HCEC 1CT (cell line): ENCODE results near the gene AGAP1.

Experiments
- DNase-seq: peaks from one replicate; pipeline ENCODE4 v3.0.0-alpha.2; 2017

Gene AGAP1

DNA sequence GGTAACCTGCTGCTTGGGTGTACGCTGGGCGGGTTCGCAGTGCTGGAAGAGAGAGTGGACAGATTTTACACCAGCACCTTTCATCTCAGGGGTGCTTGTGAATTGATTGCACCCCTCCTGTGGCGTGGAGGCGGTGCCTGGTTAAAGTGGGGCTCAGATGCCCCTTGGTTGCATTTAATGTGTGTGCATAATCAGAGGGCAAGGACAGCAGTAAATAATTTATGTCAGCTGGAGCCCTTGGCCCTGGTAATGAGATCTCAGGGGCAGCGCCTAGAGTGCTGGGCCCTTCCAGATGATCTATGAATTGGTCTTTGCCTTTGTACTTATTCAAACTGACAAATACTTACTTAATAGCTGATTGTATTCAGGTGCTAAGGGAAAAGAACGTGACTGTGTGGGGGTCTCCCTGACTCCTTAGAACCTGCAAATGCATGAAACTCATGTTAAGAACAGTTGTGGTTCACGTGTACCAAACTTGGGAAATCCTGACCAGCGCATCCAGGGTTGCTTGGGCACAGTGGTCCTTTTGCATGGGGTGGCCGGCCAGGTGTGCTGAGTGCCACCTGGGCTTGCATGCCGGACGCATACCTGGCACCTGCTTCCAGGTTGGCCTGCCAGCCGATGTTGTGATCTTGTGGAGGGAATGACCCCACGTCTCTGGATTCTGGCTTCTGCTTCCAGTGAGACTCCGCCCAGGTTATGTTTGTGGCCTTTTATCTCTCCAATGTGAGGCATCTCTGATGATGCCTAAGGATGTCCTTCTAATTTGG lies 118.5 kb downstream of the AGAP1 start:
- no peak for DNase-seq

DNA sequence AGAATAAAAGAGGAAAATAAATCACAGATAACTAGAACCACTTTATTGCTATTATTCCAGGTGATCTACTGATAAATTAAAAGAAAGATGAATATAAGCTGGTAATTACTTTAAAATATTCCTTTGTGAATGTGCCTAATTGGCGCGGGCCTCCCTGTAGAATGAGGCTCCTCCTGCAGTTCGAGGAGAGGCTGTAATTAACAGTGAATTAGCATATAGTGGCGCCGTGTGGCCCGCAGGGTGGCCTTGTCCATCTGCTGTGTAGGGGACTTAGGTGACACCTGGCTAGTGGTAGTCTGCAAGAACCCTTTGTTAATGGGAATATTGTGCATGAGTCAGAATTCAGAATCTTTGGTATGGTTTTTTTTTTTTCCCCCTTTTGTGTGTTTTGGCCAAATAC lies 119.8 kb downstream of the AGAP1 start:
- no peak for DNase-seq

DNA sequence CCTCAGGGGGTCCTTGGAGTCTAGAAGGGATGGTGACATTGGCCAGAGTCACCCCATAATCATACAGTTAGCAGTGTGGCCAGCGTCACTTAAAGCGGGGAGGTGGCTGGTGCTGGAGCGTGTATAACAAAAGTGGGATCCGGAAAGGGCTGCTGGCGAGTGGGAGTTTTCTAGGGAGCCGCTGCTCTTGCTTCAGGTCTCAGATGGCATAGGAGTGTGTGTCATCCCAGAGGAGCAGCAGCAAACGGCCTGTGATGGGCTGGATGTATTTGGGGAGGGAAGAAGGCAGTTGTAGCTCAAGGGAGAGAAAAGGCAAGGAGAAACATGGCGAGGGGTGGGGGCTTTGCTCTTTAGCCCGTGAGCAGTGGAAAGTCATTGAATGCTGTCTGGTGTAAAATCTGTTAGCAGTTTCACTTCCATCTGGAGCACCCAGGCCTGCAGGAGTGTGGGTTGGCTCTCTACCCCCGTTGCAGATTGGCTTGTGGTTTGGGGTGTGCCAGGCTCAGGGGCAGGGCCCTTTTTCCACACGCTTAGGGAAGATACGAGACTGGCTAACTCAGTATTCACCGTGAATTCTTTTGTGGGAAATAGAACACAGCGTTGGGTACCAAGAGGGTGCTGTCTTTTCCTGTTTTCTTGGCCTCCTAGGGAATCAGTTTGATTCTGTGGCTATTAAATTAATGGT lies 120.5 kb downstream of the AGAP1 start:
- no peak for DNase-seq

DNA sequence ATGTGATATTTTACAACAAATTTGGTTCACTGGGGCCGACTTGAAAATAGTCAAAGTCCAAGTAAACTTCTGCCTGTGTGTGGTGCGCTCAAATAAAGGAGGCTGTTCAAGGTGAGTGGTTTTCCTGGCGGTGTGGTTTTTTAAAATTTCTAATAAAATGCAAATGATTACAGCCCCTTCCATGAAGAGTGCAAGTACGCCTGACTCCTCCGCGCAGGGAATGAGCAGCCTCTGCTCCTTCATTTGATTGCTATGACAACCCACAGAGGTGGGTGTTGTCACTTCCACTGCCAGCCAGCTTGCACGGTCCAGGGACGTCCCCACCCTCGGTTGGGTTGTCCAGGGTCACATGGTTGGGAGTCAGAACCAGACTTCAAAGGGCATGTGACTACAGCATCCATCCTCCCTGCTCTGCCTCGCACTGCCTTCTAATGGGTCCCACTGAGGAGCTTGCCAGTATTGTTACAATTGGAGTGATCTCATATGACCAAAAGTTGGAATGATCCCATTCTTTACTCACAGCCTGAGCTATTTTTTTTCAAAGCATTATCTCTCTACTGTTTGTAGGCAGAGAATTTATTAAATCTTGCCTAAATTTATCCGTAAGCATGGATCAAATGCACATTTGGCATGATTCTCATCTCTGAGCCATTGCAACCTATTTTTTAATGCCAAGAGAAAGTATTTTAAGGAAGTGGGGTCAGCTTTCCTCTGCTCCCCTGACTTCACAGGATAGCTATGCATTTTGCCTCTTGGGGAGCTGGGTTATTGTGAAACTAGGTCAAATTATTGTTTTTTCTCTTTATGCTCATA lies 121.3 kb downstream of the AGAP1 start:
- DNase-seq, result peak; percentile 89

DNA sequence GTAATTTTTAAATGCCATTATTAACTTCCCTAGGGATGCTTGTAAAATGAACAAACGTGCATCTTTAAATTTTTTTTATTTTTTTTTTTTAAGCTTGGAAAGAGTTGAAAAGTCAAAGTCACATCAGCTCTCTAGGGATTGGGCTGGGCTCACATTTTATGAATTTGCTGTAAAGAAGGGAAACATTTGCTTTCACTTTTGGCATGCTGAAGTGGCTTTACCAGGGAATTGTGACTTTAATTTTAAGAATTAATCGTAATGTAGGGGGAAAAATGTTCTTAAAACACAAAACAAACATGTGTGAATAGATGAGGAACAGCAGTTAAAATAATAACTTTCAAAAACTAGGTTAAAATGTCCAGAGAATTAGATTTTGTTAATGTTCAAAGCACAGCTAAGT lies 123.0 kb downstream of the AGAP1 start:
- DNase-seq, result no peak

DNA sequence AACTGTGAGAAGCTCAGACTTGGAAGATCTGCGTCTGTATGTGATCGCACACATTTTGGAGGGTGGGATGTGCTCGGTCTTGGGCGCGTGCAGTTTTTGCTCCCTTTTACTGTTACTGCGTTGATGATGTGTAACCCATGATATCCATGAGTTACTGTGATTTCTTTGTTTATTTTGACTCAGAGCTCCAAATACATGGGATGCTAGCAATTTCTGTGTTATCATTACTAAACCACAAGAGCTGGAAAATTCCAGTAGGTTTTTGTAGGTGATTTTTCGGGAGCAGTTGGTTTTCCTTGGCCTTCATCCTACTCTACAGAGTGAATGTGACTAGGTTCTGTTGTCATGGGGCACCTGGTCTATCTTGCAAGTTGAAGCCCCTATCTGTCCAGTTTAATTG lies 124.2 kb downstream of the AGAP1 start:
- peak; percentile 70 for DNase-seq

GRCh38 chr2:235619544-235619943 lies 125.7 kb downstream of the AGAP1 start:
- no peak for DNase-seq

DNA sequence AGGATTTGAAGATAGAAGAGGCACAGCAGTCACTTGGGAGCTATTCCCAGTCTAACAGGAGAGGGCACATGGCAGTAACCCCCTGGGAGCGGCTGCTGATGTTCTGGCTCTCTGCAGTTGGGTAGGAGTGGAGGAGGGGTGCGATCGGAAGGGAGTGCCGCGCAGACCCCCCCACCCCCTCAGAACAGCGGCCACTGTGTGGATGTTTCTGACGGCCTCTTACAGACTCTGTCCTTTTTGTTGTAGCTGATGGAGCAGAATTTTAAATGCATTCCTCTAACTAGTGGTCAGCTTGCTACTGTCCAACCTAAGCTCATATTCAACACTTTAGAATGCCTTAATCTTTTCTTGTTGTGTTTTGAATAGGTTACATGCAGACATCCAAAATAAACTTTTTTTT lies 127.9 kb downstream of the AGAP1 start:
- DNase-seq, result no peak

DNA sequence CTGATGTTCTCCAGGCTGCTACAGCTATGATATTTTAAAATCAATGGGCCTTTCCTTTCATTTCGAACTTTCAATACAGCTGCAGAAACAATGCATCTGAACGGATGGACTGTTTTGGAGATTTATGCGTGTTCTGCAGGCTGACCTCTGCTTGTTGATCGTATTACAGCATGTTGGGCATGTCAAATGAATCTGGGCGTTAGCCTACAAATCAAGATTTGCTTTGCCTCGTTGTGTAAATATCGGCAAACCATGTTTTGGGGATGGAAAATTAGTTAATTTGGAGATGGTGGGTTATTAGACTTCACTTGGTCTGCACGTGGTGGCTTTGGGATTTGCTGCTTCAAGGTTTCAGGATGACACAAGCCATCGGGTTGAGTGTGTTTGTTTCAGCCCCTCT lies 129.3 kb downstream of the AGAP1 start:
- DNase-seq, result no peak

- no peak for DNase-seq
These were observed 129.9 kb downstream of the AGAP1 start for GRCh38 chr2:235623752-235624151.

GRCh38 chr2:235626658-235627057 lies 132.8 kb downstream of the AGAP1 start:
- DNase-seq, result no peak

GRCh38 chr2:235627682-235628081 lies 133.8 kb downstream of the AGAP1 start:
- no peak for DNase-seq

- no peak for DNase-seq
These were observed 137.0 kb downstream of the AGAP1 start for GRCh38 chr2:235630718-235631296.

GRCh38 chr2:235634435-235635158 lies 140.8 kb downstream of the AGAP1 start:
- peak; percentile 70 for DNase-seq

- DNase-seq, result no peak
These were observed 142.7 kb downstream of the AGAP1 start for GRCh38 chr2:235636546-235636945.

GRCh38 chr2:235637896-235638295 lies 144.1 kb downstream of the AGAP1 start:
- DNase-seq, result no peak

DNA sequence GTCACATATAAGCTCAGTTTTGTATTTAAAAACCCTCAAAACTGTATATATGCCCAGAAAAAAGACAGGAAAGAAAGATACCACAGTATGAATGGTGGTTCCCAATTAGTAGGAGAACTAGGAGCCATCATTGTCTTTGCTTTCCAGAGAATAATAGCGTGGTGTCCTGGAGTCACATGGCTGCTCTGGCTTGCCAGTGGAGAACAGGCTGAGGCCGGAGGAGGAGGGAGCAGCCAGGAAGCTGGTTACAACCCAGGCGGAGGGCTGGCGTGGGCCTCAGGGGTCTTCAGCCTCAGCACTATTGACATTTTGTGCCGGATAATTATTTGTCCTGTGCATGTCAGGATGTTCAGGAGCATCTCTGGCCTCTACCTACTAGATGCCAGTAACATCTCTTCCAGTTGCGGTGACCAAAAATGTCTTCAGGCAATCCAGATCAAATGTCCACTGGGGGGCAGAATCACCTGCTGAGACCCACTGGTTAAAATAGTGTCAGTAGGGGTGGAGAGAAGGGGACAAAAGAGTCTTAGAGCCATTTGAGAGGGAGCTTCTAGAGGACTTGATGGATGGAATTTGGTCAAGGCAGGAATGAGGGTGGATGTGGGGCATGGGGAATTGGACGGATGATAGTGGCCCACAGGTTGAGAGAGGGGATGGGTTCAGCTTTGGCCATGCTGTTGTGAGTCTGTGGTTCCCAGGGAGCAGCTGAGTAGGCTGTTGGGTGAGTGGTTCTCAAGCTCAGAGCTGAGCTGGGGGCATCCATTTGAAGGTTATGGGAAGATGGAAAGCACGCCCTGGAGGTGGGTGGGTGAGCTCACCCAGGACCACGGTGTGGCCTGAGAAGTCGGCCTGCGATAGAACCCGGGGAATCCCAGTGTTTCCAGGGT lies 144.9 kb downstream of the AGAP1 start:
- DNase-seq, result no peak

GRCh38 chr2:235639428-235639773 lies 145.6 kb downstream of the AGAP1 start:
- DNase-seq, result peak; percentile 86

DNA sequence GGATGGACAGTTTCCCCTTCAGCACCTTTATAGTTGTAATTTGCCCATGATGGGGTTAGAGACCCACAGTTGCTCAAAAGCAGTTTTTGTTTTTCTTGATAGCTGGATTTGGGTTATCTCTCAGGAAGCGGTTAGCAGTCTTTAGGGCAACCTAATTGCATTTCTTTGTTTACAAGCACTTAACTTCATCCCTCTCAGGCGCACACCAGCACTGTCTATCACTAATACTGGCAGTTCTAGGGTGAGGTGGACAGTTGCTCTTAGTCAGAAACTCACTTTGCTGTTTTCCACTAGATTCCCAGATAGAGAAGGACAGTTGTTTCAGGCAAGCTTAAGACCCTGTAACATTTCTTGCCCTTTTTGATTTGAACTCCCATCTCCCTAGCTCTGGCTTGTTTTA lies 146.0 kb downstream of the AGAP1 start:
- no peak for DNase-seq

GRCh38 chr2:235640377-235640776 lies 146.5 kb downstream of the AGAP1 start:
- DNase-seq, result no peak

- DNase-seq, result no peak
These were observed 147.3 kb downstream of the AGAP1 start for GRCh38 chr2:235640926-235641723.
